ENCODE measurements around the gene ELF5.

DNA sequence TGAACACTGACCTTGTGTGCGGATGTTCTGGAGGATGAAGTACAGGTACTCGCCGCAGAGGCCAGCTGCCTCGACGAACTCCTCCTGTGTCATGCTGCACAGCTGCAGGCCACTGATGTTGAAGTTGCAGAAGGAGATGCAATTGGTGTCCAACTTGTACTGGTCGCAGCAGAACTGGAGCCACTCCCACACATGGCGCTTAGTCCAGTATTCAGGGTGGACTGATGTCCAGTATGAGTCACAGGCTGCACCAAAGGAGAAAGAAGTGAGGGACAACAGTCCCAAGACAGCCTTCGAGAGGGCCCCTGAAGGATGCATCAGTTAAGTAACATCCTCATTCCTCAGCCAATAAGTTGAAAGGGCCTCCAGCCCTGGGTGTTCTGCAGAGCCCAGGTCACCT is 20.1 kb downstream of the ELF5 start:
- TF ChIP-seq, protein P1, sequence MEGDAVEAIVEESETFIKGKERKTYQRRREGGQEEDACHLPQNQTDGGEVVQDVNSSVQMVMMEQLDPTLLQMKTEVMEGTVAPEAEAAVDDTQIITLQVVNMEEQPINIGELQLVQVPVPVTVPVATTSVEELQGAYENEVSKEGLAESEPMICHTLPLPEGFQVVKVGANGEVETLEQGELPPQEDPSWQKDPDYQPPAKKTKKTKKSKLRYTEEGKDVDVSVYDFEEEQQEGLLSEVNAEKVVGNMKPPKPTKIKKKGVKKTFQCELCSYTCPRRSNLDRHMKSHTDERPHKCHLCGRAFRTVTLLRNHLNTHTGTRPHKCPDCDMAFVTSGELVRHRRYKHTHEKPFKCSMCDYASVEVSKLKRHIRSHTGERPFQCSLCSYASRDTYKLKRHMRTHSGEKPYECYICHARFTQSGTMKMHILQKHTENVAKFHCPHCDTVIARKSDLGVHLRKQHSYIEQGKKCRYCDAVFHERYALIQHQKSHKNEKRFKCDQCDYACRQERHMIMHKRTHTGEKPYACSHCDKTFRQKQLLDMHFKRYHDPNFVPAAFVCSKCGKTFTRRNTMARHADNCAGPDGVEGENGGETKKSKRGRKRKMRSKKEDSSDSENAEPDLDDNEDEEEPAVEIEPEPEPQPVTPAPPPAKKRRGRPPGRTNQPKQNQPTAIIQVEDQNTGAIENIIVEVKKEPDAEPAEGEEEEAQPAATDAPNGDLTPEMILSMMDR (IDR thresholded peaks at IDR 0.05; ENCODE audit: borderline replicate concordance, extremely low read depth, low read length, poor library complexity, severe bottlenecking) = no peak
- no peak for TF ChIP-seq EZH2 (IDR thresholded peaks at IDR 0.05; ENCODE audit: borderline replicate concordance, low read depth, low read length, severe bottlenecking)
